ENCODE results near the gene DDX6. TPM values are rescaled to one million over a fixed set of nuclear protein-coding genes. Genes with fewer than 3 reads are reported as not detected.

Gene DDX6
- polyA plus RNA-seq, 1 of the 3 experiments (the other 2 are of a cell fraction) = 7.9 TPM

GRCh38 chr11:118819334-118820024 is 28.5 kb upstream of the DDX6 start:
- CTCF ChIA-PET = interaction anchor here (1.2 to 1.4 kb wide), 4 partner anchors 17 to 111 kb away, joined by 3 read pairs; no protein-coding TSS in a partner anchor
- Histone ChIP-seq H3K27ac (ENCODE audit: low read depth in 2 of 2, low read length in 1 of 2) (no peak overlapping the region), H3K79me2 (ENCODE audit: insufficient read depth) (no peaks in the 10 kb centered on the region)

GRCh38 chr11:118818130-118818529 is 27.2 kb upstream of the DDX6 start:
- no peak overlapping the region for H3K9ac ChIP-seq
- WGBS (ENCODE audit: low lambda C conversion rate) = 82% methylated on average over 4 of the region's 4 CpGs
- no peaks in the 10 kb centered on the region for H3K36me3 ChIP-seq (replicated peaks in 1 of 2; ENCODE audit: control insufficient read depth in 1 of 2, insufficient read depth in 2 of 2, low read length in 1 of 2)
- no peaks in the 10 kb centered on the region for H4K20me1 ChIP-seq (ENCODE audit: insufficient read depth)
- no peaks in the 10 kb centered on the region for H3K9me3 ChIP-seq
- H3K4me3 ChIP-seq (ENCODE audit: low read depth in 2 of 2, low read length in 1 of 2) = no peak overlapping the region
- H3K27ac ChIP-seq (ENCODE audit: low read depth in 2 of 2, low read length in 1 of 2) = no peak overlapping the region
- H3F3A ChIP-seq (replicated peaks; ENCODE audit: insufficient read depth) = no peaks in the 10 kb centered on the region
- H2AFZ ChIP-seq (ENCODE audit: low read depth) = no peak overlapping the region
- ChIA-PET POLR2A (no interaction called here), CTCF (interaction anchor here (1.2 to 1.3 kb wide), 2 partner anchors 15 to 113 kb away, joined by 3 read pairs; no protein-coding TSS in a partner anchor)
- no peak for DNase-seq
- peaks cover 0 to 8% of the 10 kb centered on the region in 2 experiments; a peak in 1 of 4 replicates for H3K4me1 ChIP-seq (ENCODE audit: control insufficient read depth in 1 of 2, insufficient read depth in 2 of 2, low read depth in 1 of 2, low read length in 1 of 2)
- no peaks in the 10 kb centered on the region for H3K9me2 ChIP-seq
- no peaks in the 10 kb centered on the region for H3K27me3 ChIP-seq (ENCODE audit: insufficient read depth)
- no peaks in the 10 kb centered on the region for H3K79me2 ChIP-seq (ENCODE audit: insufficient read depth)
- TF ChIP-seq JUND (IDR thresholded peaks at IDR 0.05) (no peak), TEAD4 (IDR thresholded peaks at IDR 0.05; ENCODE audit: borderline replicate concordance, insufficient read depth) (no peak), RAD21 (IDR thresholded peaks at IDR 0.05; ENCODE audit: low read length) (no peak), MAX (IDR thresholded peaks at IDR 0.05; ENCODE audit: low read depth) (no peak), FOXM1 (IDR thresholded peaks at IDR 0.05; ENCODE audit: low read depth) (no peak), ELF1 (IDR thresholded peaks at IDR 0.05) (no peak), MXI1 (IDR thresholded peaks at IDR 0.05; ENCODE audit: low read depth, low read length) (no peak), RFX5 (IDR thresholded peaks at IDR 0.05; ENCODE audit: low read length) (no peak), MEF2A (IDR thresholded peaks at IDR 0.05; ENCODE audit: borderline replicate concordance, low read depth) (no peak), POLR2AphosphoS5 (IDR thresholded peaks at IDR 0.05; ENCODE audit: low read depth, low read length) (no peak), GATA2 (CRISPR knock-in tag; IDR thresholded peaks at IDR 0.05) (no peak), NRF1 (IDR thresholded peaks at IDR 0.05; ENCODE audit: low read depth, low read length) (no peak), USF2 (IDR thresholded peaks at IDR 0.05; ENCODE audit: borderline replicate concordance, low read depth, low read length) (no peak)
- no peak overlapping the region for H3K4me2 ChIP-seq

More at GRCh38 chr11:118819334-118820024, 28.5 kb upstream of the DDX6 start:
- H3K4me2 ChIP-seq = no peak overlapping the region
- no peak overlapping the region for H3K4me3 ChIP-seq (ENCODE audit: low read depth in 2 of 2, low read length in 1 of 2)
- peaks cover 0 to 8% of the 10 kb centered on the region in 2 experiments; a peak in 1 of 4 replicates for H3K4me1 ChIP-seq (ENCODE audit: control insufficient read depth in 1 of 2, insufficient read depth in 2 of 2, low read depth in 1 of 2, low read length in 1 of 2)
- H4K20me1 ChIP-seq (ENCODE audit: insufficient read depth) = no peaks in the 10 kb centered on the region
- no peak for DNase-seq
- no peak overlapping the region for H3K9ac ChIP-seq
- no peaks in the 10 kb centered on the region for H3K9me3 ChIP-seq
- H3K36me3 ChIP-seq (replicated peaks in 1 of 2; ENCODE audit: control insufficient read depth in 1 of 2, insufficient read depth in 2 of 2, low read length in 1 of 2) = no peaks in the 10 kb centered on the region
- no peaks in the 10 kb centered on the region for H3K9me2 ChIP-seq
- POLR2A ChIA-PET = no interaction called here
- TF ChIP-seq FOXM1 (IDR thresholded peaks at IDR 0.05; ENCODE audit: low read depth) = no peak
- WGBS (ENCODE audit: low lambda C conversion rate) = 62% methylated on average over 7 of the region's 7 CpGs
- H3K27me3 ChIP-seq (ENCODE audit: insufficient read depth) = no peaks in the 10 kb centered on the region
- H2AFZ ChIP-seq (ENCODE audit: low read depth) = no peak overlapping the region
- H3F3A ChIP-seq (replicated peaks; ENCODE audit: insufficient read depth) = no peaks in the 10 kb centered on the region
